Activated CD8-positive, alpha-beta T cell treated with anti-CD3 and anti-CD28 coated beads, Interleukin-2, amount 10 ng/mL, durations not matched to agents 7 days and 5 days (primary cell): ENCODE data around the gene STARD3. TPM values are rescaled to one million over a fixed set of nuclear protein-coding genes. Genes with fewer than 3 reads are reported as not detected.
"Not testable (repeated sequence)": the region's sequence is repeated elsewhere in the genome, so short reads cannot be mapped to it uniquely, and the experiment has no call there.

Experiments
- ATAC-seq: fragments of 150-1000 bp; cut with Tn5 transposase; one replicate; pipeline ENCODE4 v1.10.0; 2021; ENCODE audit warnings: moderate library complexity
- CTCF ChIA-PET: fragments of 350-600 bp; sonication (Branson Sonifier 250); formaldehyde crosslinking; loops from one replicate; lab custom pipeline; 2021; ENCODE audit warnings: antibody characterized with exemption; lab: Charles Lee
- POLR2A ChIA-PET: fragments of 350-600 bp; sonication (Branson Sonifier 250); formaldehyde crosslinking; loops from one replicate; lab custom pipeline; 2021; ENCODE audit warnings: antibody characterized with exemption; lab: Charles Lee
- DNase-seq: peaks from one replicate; pipeline ENCODE4 v3.0.0-alpha.2; 2020
- H3K27ac Mint-ChIP-seq: one replicate; pipeline ENCODE4 v1.8.0; 2021; ENCODE audit warnings: mild to moderate bottlenecking, mixed read lengths
- H3K27me3 Mint-ChIP-seq: one replicate; pipeline ENCODE4 v1.8.0; 2021; ENCODE audit warnings: low read depth, mixed read lengths
- H3K36me3 Mint-ChIP-seq: one replicate; pipeline ENCODE4 v1.8.0; 2021; ENCODE audit warnings: low read depth, mixed read lengths
- H3K4me1 Mint-ChIP-seq: one replicate; pipeline ENCODE4 v1.8.0; 2021; ENCODE audit warnings: low read depth, mixed read lengths
- H3K4me3 Mint-ChIP-seq: one replicate; pipeline ENCODE4 v1.8.0; 2021; ENCODE audit warnings: mild to moderate bottlenecking, mixed read lengths
- H3K9me3 Mint-ChIP-seq: one replicate; pipeline ENCODE4 v1.8.0; 2022; ENCODE audit warnings: mixed read lengths; ENCODE audit not compliant: insufficient read depth
- total RNA-seq, 2 experiments: library from RNA; stranded (reverse); gene quantifications; one replicate each; pipeline ENCODE4 v1.2.3, GENCODE V29; 2021

STARD3 gene
- total RNA-seq, 2 experiments from 2014 or later, result 69.0 to 72.1 TPM

DNA sequence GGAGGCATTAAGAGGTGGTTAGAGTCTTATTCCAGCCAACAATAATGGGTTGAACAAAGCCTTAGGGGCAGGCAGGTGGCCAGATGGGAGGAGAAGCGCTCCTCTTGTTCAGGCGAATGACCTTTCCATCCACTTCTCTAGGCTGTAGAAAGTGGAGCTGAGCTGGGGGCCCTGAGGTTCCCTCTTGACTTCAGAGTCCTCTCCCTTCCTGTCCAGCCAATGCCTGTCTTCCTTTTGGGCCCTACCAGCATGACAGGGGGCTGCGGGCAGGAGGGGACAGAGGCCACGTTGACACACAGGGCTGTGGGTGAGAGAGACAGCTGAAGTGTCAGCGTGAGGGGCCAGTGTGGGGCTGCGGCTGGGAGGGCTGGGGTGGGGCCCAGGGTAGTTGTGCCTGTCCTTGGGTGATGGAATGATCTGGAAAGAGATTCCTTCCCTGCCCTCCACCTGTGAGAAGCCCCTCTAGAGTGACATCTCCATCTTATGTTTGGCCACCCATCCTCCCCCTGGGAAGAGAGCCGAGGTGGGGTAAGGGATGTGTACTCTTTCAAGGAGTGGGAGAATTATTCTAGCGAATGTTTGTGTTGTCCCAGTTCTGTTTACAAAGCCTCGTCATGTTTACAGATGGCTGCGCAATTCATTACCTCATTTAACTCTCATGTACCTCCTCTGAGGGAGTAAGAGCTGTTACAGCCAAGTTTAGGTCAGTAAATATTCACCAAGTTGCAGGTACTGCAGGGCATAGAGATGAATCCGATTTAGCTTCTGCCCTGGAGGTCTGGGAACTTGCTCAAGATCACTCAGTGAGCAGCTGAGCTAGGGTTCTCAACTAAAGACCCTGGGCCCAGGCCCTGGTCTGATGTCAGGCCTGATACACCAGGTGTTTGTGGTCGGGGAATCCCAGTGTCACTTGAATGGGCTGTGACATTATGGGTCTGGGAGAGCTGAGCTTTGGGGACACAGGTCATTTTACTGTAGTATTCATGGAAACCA lies 66.3 kb downstream of the STARD3 start:
- H3K36me3 Mint-ChIP-seq, result peaks cover 2% of the 10 kb centered on the region
- ATAC-seq, result no peak
- no peaks in the 10 kb centered on the region for H3K9me3 Mint-ChIP-seq
- ChIA-PET CTCF (interaction anchor here (0.8 to 2.1 kb wide), 5 partner anchors 8 to 81 kb away, joined by 3 to 10 read pairs (median 4); no protein-coding TSS in a partner anchor), POLR2A (interaction anchor here (0.6 to 2.5 kb wide), 3 partner anchors 15 to 78 kb away, joined by 3 to 9 read pairs (median 3); partner anchors contain the start of gene PGAP3)
- peaks cover 18% of the 10 kb centered on the region for H3K4me1 Mint-ChIP-seq
- peaks cover 25% of the 10 kb centered on the region for H3K27me3 Mint-ChIP-seq
- no peak overlapping the region for H3K4me3 Mint-ChIP-seq
- no peak for DNase-seq
- no peak overlapping the region for H3K27ac Mint-ChIP-seq

DNA sequence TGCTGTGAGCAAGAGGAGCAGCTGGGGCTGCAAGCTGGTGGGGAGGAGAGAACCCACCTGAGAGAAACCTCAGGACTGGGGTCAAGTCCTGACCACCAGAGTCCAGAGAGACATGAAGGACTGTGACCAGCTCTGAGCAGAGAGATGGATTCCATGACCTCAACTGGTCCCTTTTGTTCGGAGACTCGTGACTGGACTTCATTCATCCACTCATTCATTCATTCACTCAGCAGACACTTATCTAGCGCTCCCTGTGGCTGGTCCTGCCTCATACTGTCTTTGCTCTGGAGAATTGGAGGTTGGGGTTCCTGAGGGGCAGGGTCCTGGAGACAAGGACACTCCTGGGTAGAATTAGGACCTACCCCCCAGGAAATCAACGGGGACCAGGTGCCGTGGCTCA lies 67.0 kb downstream of the STARD3 start:
- H3K27ac Mint-ChIP-seq, result no peak overlapping the region

DNA sequence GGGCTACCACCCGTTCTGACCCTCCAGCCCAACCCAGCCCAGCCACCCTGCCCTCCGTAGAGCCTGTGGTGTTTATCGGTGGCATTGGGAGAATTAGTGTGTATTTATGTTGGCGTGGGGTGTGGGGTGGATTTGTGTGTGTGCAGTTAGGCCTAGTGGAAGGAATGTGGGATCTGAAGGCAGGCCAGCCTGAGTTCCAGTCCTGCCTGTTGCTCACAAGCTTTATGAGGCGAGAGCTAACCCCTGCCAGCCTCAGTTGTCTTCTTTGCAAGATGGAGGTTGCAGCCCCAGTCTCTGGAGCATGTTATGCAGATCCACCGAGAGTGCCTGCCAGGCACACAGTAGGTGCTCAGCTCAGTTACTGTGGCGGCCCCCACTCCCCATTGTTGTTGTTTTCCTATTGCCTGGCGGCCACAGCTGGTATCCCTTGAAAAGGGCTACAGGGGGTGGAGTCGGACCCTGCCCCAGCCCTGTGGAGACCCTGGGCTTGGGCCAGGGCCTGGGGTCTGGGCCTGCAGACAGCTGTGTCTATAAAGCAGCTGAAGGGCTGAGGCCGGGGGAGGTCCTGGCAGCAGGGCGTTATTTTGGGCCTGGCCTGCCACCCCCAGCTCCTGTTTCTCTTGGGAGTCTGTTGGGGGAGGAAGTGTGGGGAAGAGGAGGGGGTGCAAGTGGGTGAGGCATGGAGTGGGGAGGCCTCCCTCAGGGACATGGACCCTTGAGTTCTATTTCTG lies 68.0 kb downstream of the STARD3 start:
- POLR2A ChIA-PET, result no interaction called here

More for the DNA sequence above, 67.0 kb downstream of the STARD3 start:
- ChIA-PET POLR2A (interaction anchor here (0.6 to 2.5 kb wide), 3 partner anchors 16 to 79 kb away, joined by 3 to 9 read pairs (median 3); partner anchors contain the start of gene PGAP3), CTCF (interaction anchor here (0.9 to 1.1 kb wide), 2 partner anchors 8 to 33 kb away, joined by 4 read pairs; no protein-coding TSS in a partner anchor)
- no peak overlapping the region for H3K4me3 Mint-ChIP-seq
- no peaks in the 10 kb centered on the region for H3K9me3 Mint-ChIP-seq
- H3K4me1 Mint-ChIP-seq, result peaks cover 18% of the 10 kb centered on the region
- ATAC-seq, result no peak
- H3K27me3 Mint-ChIP-seq, result peaks cover 23% of the 10 kb centered on the region
- DNase-seq, result no peak
- peaks cover 2% of the 10 kb centered on the region for H3K36me3 Mint-ChIP-seq

DNA sequence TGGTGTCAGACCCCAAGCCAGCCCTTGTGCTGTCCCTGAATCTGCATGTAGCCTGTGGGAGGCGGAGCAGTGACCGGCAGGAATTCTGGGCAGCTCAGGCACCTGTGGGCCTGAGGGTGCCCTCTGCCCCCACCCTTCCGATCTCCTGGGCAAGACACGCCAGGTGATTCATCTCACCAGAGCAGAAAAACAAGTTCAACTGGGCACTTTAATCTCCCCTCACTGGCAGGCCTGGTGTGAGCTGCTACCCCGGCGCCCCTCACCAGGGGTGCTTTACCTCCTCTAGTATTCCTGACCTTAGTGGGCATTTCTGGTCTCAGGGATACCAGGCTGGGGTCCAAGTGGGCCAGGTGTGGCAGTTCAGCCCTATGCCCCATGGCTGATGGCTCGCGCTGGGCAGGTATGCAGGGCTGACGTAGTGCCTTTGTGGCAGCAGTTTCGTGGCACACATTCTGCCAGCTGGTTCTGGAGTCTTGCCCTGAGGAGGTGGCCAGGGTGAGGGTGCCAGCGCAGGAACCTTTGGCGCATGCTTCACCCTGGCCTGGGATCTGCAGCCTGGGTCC lies 68.9 kb downstream of the STARD3 start:
- Mint-ChIP-seq H3K27ac (no peak overlapping the region), H3K4me3 (no peak overlapping the region), H3K9me3 (no peaks in the 10 kb centered on the region), H3K4me1 (peaks cover 12% of the 10 kb centered on the region), H3K27me3 (peaks cover 9% of the 10 kb centered on the region), H3K36me3 (no peaks in the 10 kb centered on the region)
- ATAC-seq, result no peak
- CTCF ChIA-PET, result interaction anchor here (1.6 kb wide), 1 partner anchor 71 kb away, joined by 4 read pairs; no protein-coding TSS in a partner anchor
- DNase-seq, result no peak
- POLR2A ChIA-PET, result interaction anchor here (1.5 kb wide), 1 partner anchor 24 kb away, joined by 6 read pairs; the partner anchor contains the start of gene MIEN1

More for the DNA sequence above, 68.0 kb downstream of the STARD3 start:
- Mint-ChIP-seq H3K9me3 (no peaks in the 10 kb centered on the region), H3K27me3 (peaks cover 13% of the 10 kb centered on the region), H3K4me3 (no peak overlapping the region), H3K27ac (no peak overlapping the region), H3K4me1 (peaks cover 12% of the 10 kb centered on the region), H3K36me3 (no peaks in the 10 kb centered on the region)
- DNase-seq (no peak), ATAC-seq (no peak)
- CTCF ChIA-PET, result interaction anchor here (1.6 kb wide), 1 partner anchor 70 kb away, joined by 4 read pairs; no protein-coding TSS in a partner anchor

DNA sequence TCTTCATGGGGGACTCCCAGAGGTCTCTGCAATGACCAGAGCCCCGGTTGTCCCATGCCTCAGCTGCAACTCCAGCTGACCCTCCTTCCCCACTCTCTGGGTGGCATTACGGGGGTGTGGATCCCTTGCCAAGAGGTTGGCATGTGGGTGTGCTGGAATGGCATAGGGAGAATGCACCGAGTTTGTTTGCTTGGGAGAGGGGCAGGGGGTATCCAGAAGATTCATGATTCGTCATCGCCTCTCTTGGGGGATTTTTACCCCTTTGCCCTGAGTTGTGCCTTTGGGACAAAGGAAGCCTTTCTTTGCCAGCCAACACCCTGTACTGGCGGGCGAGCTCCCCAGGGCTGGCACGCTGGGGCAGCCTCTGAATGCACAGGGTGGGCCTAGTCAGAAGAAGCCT lies 69.4 kb downstream of the STARD3 start:
- POLR2A ChIA-PET, result interaction anchor here (1.5 kb wide), 1 partner anchor 24 kb away, joined by 6 read pairs; the partner anchor contains the start of gene MIEN1
- Mint-ChIP-seq H3K27ac (peak overlapping the region; percentile 76), H3K9me3 (no peaks in the 10 kb centered on the region), H3K4me1 (peaks cover 12% of the 10 kb centered on the region), H3K36me3 (no peaks in the 10 kb centered on the region), H3K27me3 (peaks cover 4% of the 10 kb centered on the region), H3K4me3 (no peak overlapping the region)
- CTCF ChIA-PET, result interaction anchor here (1.6 kb wide), 2 partner anchors 72 to 84 kb away, joined by 4 to 8 read pairs; no protein-coding TSS in a partner anchor
- DNase-seq, result no peak
- ATAC-seq, result no peak

DNA sequence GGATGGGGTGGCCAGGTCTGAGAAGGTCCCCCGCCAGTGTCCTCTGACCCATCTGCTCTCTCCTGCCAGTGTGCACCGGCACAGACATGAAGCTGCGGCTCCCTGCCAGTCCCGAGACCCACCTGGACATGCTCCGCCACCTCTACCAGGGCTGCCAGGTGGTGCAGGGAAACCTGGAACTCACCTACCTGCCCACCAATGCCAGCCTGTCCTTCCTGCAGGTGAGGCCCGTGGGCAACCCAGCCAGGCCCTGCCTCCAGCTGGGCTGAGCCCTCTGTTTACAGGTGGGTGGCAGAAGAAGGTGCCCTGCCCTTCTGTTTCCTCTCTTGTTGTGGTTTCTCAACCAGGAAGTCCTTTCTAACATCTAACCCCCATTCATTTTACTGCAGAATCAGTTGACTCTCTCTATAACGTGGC lies 70.0 kb downstream of the STARD3 start:
- Mint-ChIP-seq H3K27ac (peak overlapping the region; percentile 76), H3K9me3 (no peaks in the 10 kb centered on the region), H3K4me3 (no peak overlapping the region), H3K4me1 (peaks cover 12% of the 10 kb centered on the region), H3K36me3 (no peaks in the 10 kb centered on the region), H3K27me3 (no peaks in the 10 kb centered on the region)
- DNase-seq (peak; percentile 31), ATAC-seq (peak; percentile 66)
- ChIA-PET CTCF (interaction anchor here (1.6 kb wide), 1 partner anchor 85 kb away, joined by 8 read pairs; no protein-coding TSS in a partner anchor), POLR2A (interaction anchor here (0.7 to 1.5 kb wide), 2 partner anchors 14 to 23 kb away, joined by 4 to 6 read pairs; partner anchors contain the start of gene MIEN1)

DNA sequence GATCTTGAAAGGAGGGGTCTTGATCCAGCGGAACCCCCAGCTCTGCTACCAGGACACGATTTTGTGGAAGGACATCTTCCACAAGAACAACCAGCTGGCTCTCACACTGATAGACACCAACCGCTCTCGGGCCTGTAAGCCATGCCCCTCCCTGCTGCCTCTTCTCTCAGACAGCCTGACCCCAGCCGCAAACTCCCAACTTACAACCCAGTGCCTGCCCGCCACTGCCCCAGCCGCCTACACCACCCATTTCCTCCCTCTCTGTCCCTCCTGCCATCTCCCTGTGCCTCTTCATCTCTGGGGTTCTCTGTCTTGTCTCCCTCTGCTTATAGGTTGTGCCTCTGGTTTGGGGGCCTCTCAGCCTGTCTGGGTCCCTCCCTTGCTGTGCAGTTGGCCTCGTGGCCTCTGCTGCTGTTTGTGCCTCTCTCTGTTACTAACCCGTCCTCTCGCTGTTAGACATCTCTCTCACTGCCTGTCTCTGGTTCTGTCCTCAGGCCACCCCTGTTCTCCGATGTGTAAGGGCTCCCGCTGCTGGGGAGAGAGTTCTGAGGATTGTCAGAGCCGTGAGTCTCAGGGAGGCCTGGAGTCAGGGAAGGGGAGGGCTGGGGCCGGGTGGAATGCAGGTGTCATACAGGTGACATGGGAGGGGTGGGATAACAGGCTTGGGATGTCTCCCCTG lies 72.5 kb downstream of the STARD3 start:
- Mint-ChIP-seq H3K9me3 (no peaks in the 10 kb centered on the region), H3K27me3 (no peaks in the 10 kb centered on the region), H3K27ac (peak overlapping the region; percentile 0), H3K4me3 (no peak overlapping the region), H3K4me1 (peaks cover 10% of the 10 kb centered on the region), H3K36me3 (no peaks in the 10 kb centered on the region)
- ChIA-PET CTCF (interaction anchor here (1.1 kb wide), 1 partner anchor 21 kb away, joined by 3 read pairs; the partner anchor contains the start of gene MIEN1), POLR2A (interaction anchor here (0.8 kb wide), 1 partner anchor 20 kb away, joined by 4 read pairs; no protein-coding TSS in a partner anchor)
- ATAC-seq (no peak), DNase-seq (no peak)

DNA sequence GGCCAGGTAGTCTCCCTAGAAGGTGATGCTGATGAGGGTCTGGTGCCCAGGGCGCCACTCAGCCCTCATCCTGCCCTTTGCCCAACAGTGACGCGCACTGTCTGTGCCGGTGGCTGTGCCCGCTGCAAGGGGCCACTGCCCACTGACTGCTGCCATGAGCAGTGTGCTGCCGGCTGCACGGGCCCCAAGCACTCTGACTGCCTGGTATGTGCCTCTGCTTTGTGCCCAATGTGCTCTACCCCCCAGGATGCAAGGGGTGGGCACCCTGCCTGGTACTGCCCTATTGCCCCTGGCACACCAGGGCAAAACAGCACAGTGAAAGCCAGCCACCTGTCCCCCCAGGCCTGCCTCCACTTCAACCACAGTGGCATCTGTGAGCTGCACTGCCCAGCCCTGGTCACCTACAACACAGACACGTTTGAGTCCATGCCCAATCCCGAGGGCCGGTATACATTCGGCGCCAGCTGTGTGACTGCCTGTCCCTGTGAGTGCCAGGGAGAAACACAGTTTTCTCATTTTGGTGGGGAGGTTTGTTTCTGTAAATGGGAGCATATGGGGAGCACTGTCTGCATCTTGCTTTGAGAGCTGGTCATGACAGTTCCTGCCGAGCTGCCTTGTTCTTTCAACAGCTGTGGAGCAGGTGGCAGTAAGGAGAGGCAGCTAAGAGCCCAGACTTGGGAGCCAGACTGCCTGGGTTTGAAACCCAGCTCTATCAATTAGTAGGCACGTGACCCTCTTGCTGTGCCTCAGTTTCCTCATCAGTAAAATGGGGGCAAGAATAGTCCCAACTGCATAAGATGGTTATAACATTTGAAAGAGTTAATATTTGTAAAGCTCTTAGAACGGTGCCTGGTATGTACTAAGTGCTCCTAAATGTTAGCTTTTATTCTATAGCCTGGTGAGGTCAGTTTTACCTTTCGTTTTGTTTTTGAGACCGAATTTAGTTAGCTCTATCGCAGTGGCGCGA lies 73.3 kb downstream of the STARD3 start:
- peaks cover 10% of the 10 kb centered on the region for H3K4me1 Mint-ChIP-seq
- H3K36me3 Mint-ChIP-seq, result no peaks in the 10 kb centered on the region
- ATAC-seq, result no peak
- H3K27ac Mint-ChIP-seq, result no peak overlapping the region
- H3K4me3 Mint-ChIP-seq, result no peak overlapping the region
- H3K9me3 Mint-ChIP-seq, result no peaks in the 10 kb centered on the region
- DNase-seq, result no peak
- ChIA-PET CTCF (interaction anchor here (1.4 to 2.6 kb wide), 2 partner anchors 20 to 89 kb away, joined by 4 to 9 read pairs; partner anchors contain the start of gene MIEN1), POLR2A (interaction anchor here (1.0 kb wide), 1 partner anchor 23 kb away, joined by 3 read pairs; the partner anchor contains the start of gene PGAP3)
- no peaks in the 10 kb centered on the region for H3K27me3 Mint-ChIP-seq

DNA sequence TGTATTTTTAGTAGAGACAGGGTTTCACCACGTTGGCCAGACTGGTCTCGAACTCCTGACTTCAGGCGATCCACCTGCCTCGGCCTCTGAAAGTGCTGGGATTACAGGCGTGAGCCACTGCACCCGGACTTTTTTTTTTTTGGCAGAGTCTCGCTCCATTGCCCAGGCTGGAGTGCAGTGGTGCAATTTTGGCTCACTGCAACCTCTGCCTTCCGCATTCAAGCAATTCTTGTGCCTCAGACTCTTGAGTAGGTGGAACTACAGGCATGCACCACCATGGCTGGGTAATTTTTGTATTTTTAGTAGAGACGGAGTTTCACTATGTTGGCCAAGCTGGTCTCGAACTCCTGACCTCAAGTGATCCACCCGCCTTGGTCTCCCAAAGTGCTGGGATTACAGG lies 74.1 kb downstream of the STARD3 start:
- not testable (repeated sequence) for H3K4me3 Mint-ChIP-seq, H3K27ac Mint-ChIP-seq, H3K9me3 Mint-ChIP-seq, H3K36me3 Mint-ChIP-seq, H3K27me3 Mint-ChIP-seq, ATAC-seq, DNase-seq
- CTCF ChIA-PET, result interaction anchor here (1.4 to 2.6 kb wide), 2 partner anchors 19 to 90 kb away, joined by 4 to 9 read pairs; partner anchors contain the start of gene MIEN1
- POLR2A ChIA-PET, result interaction anchor here (1.0 kb wide), 1 partner anchor 23 kb away, joined by 3 read pairs; the partner anchor contains the start of gene PGAP3
- H3K4me1 Mint-ChIP-seq, result peaks cover 10% of the 10 kb centered on the region
